Measurements from ENCODE around the gene CD33. TPM values are rescaled to one million over a fixed set of nuclear protein-coding genes. Genes with fewer than 3 reads are reported as not detected.

The CD33 gene
- polyA plus RNA-seq, 4 donors = 1.4 to 3.7 (median 1.9) TPM

DNA sequence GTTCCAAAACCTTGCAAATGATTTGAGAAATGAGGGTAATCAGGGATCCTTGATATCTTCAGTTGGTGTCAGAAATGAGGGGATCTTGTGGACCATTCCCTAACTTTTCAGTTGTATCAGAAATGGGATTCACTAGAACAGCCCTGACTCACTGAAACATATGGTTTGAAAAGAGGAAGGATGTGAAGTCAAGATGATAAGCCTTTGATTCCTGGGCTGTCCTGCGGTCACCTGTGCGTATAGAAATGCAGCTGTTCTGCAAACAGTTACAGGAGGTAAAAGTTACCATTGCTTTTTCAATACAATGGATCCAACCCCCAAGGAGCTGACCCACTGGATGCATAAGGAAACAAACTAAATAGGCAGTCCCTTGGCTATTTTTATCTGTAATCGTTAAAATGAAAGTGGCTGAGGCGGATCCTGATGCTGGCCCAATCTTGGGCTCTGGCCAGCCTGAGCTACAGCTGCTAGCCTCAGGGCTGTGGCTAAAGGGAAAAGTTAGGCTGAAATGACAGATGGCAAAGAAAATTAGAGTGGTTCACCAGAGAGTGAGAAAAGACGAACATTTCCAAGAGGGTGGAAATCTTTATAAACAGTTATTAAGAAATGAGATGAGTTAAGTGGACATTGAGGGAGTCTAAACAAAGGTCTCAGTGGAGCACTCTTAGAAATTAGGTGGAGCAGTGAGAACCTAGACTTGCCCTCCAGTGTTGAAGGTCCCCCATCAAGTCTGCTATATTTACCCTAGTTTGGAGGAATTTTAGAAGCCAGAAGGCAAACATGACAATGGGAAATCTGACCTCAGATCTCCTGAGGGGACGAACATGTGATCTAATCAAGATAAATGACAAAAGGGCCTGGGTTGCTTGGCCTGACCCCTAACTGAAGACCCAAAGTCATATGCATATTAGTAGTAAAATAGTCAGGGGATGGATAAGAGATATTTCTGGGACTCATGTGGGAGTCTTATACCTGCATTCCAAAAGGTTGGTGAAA lies 33.6 kb downstream of the CD33 start:
- no peak for DNase-seq (ENCODE audit: low read depth in 4 of 4, low spot score in 3 of 4)

GRCh38 chr19:51259348-51260245 lies 34.7 kb downstream of the CD33 start:
- DNase-seq (ENCODE audit: low read depth in 4 of 4, low spot score in 3 of 4) = peak in 3 of 4 donors; percentile 5 to 17 (median 16)

DNA sequence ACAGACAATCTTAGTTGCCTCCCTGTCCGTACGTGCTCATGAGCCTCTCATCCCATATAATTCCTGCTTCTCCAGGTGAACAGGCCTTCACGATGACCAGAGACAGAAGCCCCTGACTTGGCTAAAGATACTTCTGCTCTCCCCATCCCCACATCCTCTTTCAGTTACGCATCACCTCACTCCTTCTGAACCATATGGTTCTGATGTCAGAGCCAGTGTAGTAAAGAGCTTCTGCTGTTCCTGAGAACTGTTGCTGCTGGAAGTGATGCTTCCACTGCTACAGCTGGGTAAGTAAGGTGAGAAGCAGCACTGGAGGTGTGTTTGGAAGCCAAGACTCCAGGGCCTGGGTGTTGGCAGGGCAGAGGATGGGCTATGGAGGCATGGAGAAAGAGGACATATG lies 38.9 kb downstream of the CD33 start:
- DNase-seq (ENCODE audit: low read depth in 4 of 4, low spot score in 3 of 4) = no peak

GRCh38 chr19:51271067-51271466 lies 46.2 kb downstream of the CD33 start:
- DNase-seq (ENCODE audit: low read depth in 4 of 4, low spot score in 3 of 4) = no peak

DNA sequence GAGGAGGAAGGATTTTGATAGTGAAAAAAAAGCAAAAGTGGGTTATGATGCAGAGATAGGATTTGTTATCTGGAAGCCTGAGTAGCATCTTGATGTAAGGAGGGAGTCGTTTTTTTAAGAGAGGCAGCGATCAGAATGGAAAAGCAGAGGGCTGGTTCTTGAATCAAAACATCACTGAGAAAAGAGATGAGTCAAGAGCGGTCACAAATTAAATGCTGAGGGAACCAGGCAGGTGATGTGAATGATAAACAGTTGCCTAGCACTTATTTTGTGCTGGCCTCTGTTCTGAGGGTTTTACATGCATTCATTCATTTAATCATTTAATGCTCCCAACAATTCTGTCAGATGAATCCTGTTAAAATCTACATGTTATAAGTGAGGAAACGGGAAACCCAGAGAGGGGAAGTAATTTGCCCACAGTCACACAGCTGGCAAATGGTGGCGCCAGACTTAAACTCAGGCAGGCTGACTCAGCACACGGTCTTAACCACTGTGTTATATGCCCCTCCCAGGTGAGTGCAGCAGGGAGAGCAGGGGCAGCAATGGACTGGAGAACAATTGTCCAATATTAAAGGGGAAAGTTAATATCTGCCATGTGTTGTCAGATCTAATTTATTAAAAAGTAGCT lies 47.4 kb downstream of the CD33 start:
- no peak for DNase-seq (ENCODE audit: low read depth in 4 of 4, low spot score in 3 of 4)

DNA sequence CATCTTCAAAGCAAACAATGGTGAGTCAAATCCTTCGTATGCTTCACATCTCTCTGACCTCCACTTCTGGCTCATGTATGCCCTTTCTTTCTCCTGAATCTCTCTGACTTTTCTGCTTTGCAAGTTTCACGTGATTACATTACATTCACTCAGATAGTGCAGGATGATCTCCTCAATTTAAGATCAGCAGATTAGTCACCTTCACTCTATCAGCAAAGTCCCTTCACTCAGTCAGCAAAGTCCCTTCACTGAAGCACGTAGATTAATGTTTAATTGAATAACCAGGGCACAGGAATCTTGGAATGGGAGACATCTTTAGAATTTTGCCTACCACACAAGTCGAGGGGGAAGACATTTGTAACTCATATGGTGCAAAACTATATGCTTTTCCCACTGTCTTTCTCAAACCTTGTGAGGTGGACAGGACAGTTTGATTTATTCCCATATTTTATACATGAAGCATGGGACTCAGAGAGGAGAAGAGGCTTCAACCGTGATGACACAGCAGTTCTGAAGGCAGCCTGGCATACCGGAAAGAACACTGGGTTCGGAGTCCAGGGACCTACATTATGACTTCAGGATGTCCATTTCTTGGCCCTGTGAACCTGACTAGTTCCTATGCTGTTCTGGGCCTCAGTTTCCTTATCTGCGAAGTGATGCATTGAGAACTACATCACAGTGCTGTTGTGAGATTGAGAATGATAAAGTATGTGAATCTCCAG lies 49.3 kb downstream of the CD33 start:
- no peak for DNase-seq (ENCODE audit: low read depth in 4 of 4, low spot score in 3 of 4)

DNA sequence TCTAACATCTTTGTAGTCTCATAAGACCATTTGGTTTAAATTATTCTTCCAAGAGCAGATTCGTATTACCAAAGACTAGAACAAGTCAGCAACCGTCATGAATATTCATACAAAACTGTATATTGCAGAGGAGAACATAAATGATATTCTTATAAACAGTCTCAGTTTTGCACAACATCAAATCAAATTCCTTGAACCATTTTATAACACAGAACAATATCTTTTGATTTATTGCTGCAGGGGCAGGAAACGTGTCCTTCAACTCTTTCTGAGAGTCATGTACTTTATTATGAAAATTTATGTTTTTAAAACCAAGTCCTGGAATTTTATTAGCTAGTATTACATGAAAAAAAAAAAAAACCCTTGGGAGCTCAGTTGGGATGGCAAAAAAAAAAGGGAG lies 52.2 kb downstream of the CD33 start:
- DNase-seq (ENCODE audit: low read depth in 4 of 4, low spot score in 3 of 4) = no peak

GRCh38 chr19:51282335-51282734 lies 57.5 kb downstream of the CD33 start:
- DNase-seq (ENCODE audit: low read depth in 4 of 4, low spot score in 3 of 4) = no peak

DNA sequence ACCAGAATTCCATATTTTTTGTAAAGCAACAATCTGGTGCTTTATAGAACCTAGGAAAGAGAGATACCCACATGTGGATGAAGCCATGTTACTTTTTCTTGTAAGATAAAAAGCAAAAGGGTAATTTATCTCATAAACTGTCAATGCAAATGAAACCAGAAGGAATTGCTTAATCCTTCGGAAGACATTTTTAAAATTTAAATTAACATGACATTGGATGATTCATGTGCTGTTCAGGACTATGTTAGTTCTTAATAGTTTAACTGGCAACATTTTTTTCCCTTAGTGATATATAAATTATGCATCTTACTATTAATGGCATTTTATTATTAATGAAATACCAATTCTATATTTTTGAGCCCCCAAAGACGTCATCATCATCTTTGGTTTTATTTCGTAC lies 60.8 kb downstream of the CD33 start:
- no peak for DNase-seq (ENCODE audit: low read depth in 4 of 4, low spot score in 3 of 4)

Other genes starting within 250 kb of the CD33 start
- 10 to 100 TPM in 1 of 4 donors, 1 to 10 TPM in 3; 4.1 to 23.3 (median 4.6) TPM for gene KLK7, start 241.2 kb upstream of the CD33 start, polyA plus RNA-seq (ENCODE audit: insufficient read length in 4 of 4)
- 10 to 100 TPM in 1 of 4 donors, 1 to 10 TPM in 3; 1.4 to 39.7 (median 3.3) TPM for gene KLK8, start 223.5 kb upstream of the CD33 start, polyA plus RNA-seq (ENCODE audit: insufficient read length in 4 of 4)
- 1 to 10 TPM in 1 of 4 donors, under 1 TPM in 3; 0.20 to 6.1 (median 0.42) TPM for gene KLK10, start 205.4 kb upstream of the CD33 start, polyA plus RNA-seq (ENCODE audit: insufficient read length in 4 of 4)
- 1 to 10 TPM in 1 of 4 donors, under 1 TPM in 3; 0.40 to 1.1 (median 0.46) TPM for gene KLK11, start 198.5 kb upstream of the CD33 start, polyA plus RNA-seq (ENCODE audit: insufficient read length in 4 of 4)
- gene KLK12, start 190.1 kb upstream of the CD33 start, polyA plus RNA-seq (ENCODE audit: insufficient read length in 4 of 4) = not detected
- gene KLK13, start 160.0 kb upstream of the CD33 start, polyA plus RNA-seq (ENCODE audit: insufficient read length in 4 of 4) = under 1 TPM; 0.31 to 0.74 (median 0.68) TPM
- gene KLK14, start 142.2 kb upstream of the CD33 start, polyA plus RNA-seq (ENCODE audit: insufficient read length in 4 of 4) = under 1 TPM; 0.14 to 0.67 (median 0.37) TPM
- gene CTU1, start 116.7 kb upstream of the CD33 start, polyA plus RNA-seq (ENCODE audit: insufficient read length in 4 of 4) = 1 to 10 TPM; 1.7 to 4.4 (median 2.6) TPM
- 1 to 10 TPM; 1.2 to 1.8 (median 1.5) TPM for gene SIGLEC9, start 100.2 kb upstream of the CD33 start, polyA plus RNA-seq (ENCODE audit: insufficient read length in 4 of 4)
- under 1 TPM; 0.47 to 0.79 (median 0.59) TPM for gene SIGLEC7, start 82.8 kb upstream of the CD33 start, polyA plus RNA-seq (ENCODE audit: insufficient read length in 4 of 4)
- gene SIGLECL1, start 26.0 kb downstream of the CD33 start, polyA plus RNA-seq (ENCODE audit: insufficient read length in 4 of 4) = not detected
- 1 to 10 TPM; 2.8 to 9.8 (median 3.9) TPM for gene IGLON5, start 86.6 kb downstream of the CD33 start, polyA plus RNA-seq (ENCODE audit: insufficient read length in 4 of 4)
- 1 to 10 TPM; 4.2 to 5.2 (median 4.8) TPM for gene VSIG10L, start 117.1 kb downstream of the CD33 start, polyA plus RNA-seq (ENCODE audit: insufficient read length in 4 of 4)
- gene ETFB, start 141.3 kb downstream of the CD33 start, polyA plus RNA-seq (ENCODE audit: insufficient read length in 4 of 4) = 100 to 1,000 TPM in 2 of 4 donors, 10 to 100 TPM in 2; 45.4 to 143 (median 111) TPM
- 1 to 10 TPM; 1.6 to 3.5 (median 1.9) TPM for gene CLDND2, start 143.9 kb downstream of the CD33 start, polyA plus RNA-seq (ENCODE audit: insufficient read length in 4 of 4)
- 1 to 10 TPM in 3 of 4 donors, under 1 TPM in 1; 0.86 to 3.4 (median 2.0) TPM for gene NKG7, start 147.6 kb downstream of the CD33 start, polyA plus RNA-seq (ENCODE audit: insufficient read length in 4 of 4)
- gene LIM2, start 162.9 kb downstream of the CD33 start, polyA plus RNA-seq (ENCODE audit: insufficient read length in 4 of 4) = under 1 TPM; 0.44 to 0.70 (median 0.66) TPM
- gene C19orf84, start 165.5 kb downstream of the CD33 start, polyA plus RNA-seq (ENCODE audit: insufficient read length in 4 of 4) = under 1 TPM in 3 of 4 donors, not detected in 1; 0.13 to 0.50 (median 0.46) TPM
- gene SIGLEC10, start 192.6 kb downstream of the CD33 start, polyA plus RNA-seq (ENCODE audit: insufficient read length in 4 of 4) = 1 to 10 TPM in 2 of 4 donors, under 1 TPM in 2; 0.66 to 2.0 (median 1.2) TPM
- under 1 TPM in 1 of 4 donors, not detected in 3; 0.08 TPM for gene SIGLEC8, start 233.4 kb downstream of the CD33 start, polyA plus RNA-seq (ENCODE audit: insufficient read length in 4 of 4)